ENCODE measurements around the gene DDX25.

GRCh38 chr11:125904678-125905077 lies 370 bp downstream of the DDX25 start:
- no peak for TF ChIP-seq RAD21 (IDR thresholded peaks at IDR 0.05; ENCODE audit: low read length)
- TF ChIP-seq FOS (IDR thresholded peaks at IDR 0.05; ENCODE audit: low read depth, low read length), result no peak
- TF ChIP-seq CTCF (conservative IDR thresholded peaks at IDR 0.05; ENCODE audit: low read depth, low read length), result no peak
- TF ChIP-seq POLR2A (IDR thresholded peaks at IDR 0.05; ENCODE audit: low read depth, low read length), result no peak
- no peak for TF ChIP-seq SMC3 (IDR thresholded peaks at IDR 0.05; ENCODE audit: low read depth, low read length)
- no peak for TF ChIP-seq RFX5 (IDR thresholded peaks at IDR 0.05; ENCODE audit: low read depth, low read length)

Measured in IMR-90 (cell line).